ENCODE measurements around the gene MCFD2. TPM values are rescaled to one million over a fixed set of nuclear protein-coding genes. Genes with fewer than 3 reads are reported as not detected.

Gene MCFD2
- polyA plus RNA-seq, 5 donors: 75.0 to 95.4 (median 91.8) TPM

Other genes with a start within 250 kb of the MCFD2 start
- gene SOCS5, start 216.5 kb downstream of the MCFD2 start, polyA plus RNA-seq (ENCODE audit: insufficient read depth in 1 of 5, insufficient read length in 5 of 5, low replicate concordance in 1 of 5): 10 to 100 TPM; 26.2 to 36.5 (median 31.0) TPM
- gene TTC7A, start 25.4 kb upstream of the MCFD2 start, polyA plus RNA-seq (ENCODE audit: insufficient read depth in 1 of 5, insufficient read length in 5 of 5, low replicate concordance in 1 of 5): 10 to 100 TPM; 11.1 to 15.2 (median 15.0) TPM
- under 1 TPM; 0.13 to 0.73 (median 0.26) TPM for gene STPG4, start 239.5 kb upstream of the MCFD2 start, polyA plus RNA-seq (ENCODE audit: insufficient read depth in 1 of 5, insufficient read length in 5 of 5, low replicate concordance in 1 of 5)